ENCODE measurements around the gene C1orf210. TPM values are rescaled to one million over a fixed set of nuclear protein-coding genes. Genes with fewer than 3 reads are reported as not detected.

The C1orf210 gene
- total RNA-seq, 1 donor from 2014 or later, result not detected

DNA sequence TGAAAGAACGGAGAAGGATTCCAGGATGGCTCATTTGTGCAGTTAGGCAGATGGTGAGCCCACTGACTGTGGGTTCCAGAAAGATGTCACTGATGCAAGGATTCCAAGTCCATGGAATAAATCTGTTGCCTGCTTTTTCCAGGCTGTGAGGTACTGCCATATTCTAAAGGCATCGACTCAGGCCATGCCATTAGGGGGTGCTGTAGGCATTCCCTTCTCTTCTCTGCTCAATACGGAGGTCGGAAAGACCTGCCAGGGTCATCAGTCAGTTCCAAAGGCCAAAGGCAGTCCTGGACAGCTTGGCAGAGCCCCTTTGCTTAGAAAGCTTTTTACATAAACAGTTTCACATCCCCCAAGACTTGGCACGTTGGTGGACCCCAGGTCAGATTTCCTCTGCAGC, 47.3 kb downstream of the C1orf210 start:
- H3K4me3 ChIP-seq (ENCODE audit: low read length in 3 of 3), result no peak overlapping the region
- H3K9ac ChIP-seq (ENCODE audit: low read depth in 1 of 3, low read length in 3 of 3), result no peak overlapping the region
- H3K36me3 ChIP-seq (ENCODE audit: control insufficient read depth in 3 of 3, insufficient read depth in 3 of 3, low read length in 3 of 3), result no peaks in the 10 kb centered on the region
- H3K9me3 ChIP-seq (ENCODE audit: control insufficient read depth in 3 of 3, low read length in 3 of 3), result no peaks in the 10 kb centered on the region
- peaks cover 0 to 4% (median 0%) of the 10 kb centered on the region in 3 donors for H3K27me3 ChIP-seq (ENCODE audit: control insufficient read depth in 3 of 3, insufficient read depth in 3 of 3, low read length in 3 of 3)
- H3K27ac ChIP-seq (ENCODE audit: low read depth, low read length), result no peak overlapping the region
- peaks cover 0 to 7% (median under 1%) of the 10 kb centered on the region in 3 donors for H3K4me1 ChIP-seq (ENCODE audit: control insufficient read depth in 3 of 3, insufficient read depth in 3 of 3, low read length in 3 of 3)

DNA sequence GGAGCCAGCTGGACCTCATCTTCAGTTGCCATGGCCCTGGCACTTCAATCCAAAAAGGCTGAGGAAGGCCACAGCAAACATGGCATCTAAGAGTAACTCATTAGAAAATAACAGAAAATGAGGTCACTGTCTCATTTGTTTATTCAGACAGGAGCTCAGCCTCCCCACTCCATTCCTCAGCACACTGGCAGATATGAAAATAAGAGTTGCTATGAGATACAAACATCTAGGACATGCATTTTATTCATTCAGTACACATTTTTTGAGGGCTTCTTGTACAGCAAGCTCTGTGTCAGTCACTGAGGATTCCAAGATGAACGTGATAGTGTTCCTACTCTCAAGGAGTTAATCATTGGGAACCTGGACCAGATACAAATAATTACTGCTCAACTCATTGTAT, 48.3 kb downstream of the C1orf210 start:
- Histone ChIP-seq H3K36me3 (ENCODE audit: control insufficient read depth in 3 of 3, insufficient read depth in 3 of 3, low read length in 3 of 3) (no peaks in the 10 kb centered on the region), H3K27ac (ENCODE audit: low read depth, low read length) (no peak overlapping the region)

DNA sequence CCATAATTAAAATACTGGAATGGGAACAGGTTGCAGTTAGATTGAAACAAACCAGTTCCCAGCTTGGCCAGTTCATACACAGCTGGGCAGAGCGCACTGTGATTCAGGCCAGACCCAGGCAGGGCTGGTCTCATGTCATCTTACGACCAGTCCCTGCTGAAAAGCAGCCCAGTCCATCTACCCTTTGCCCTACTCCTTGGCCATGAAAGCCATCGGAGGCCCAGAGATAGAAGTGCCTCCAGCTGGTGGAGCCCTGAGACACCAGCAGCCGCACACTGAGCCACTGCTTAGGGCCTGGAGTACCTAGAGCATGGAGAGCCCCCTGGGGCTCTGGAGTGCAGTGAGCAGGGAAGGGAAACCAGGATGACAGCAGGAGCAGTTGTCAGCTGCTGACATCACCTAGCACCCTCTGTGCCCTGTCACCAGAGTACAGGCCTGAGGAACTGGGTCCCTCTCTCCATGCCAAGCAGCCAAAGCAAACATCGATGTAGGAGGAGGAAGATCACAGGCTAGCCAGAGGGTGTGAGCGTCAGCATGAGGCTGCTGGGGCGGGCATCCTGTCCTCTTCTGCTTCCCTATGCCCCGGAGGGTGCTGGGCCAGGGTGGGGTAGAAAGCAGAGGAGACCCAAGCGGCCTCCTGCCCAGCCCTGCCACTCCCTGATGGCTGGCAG, 49.8 kb downstream of the C1orf210 start:
- peaks cover 6 to 12% (median 7%) of the 10 kb centered on the region in 3 donors for H3K4me1 ChIP-seq (ENCODE audit: control insufficient read depth in 3 of 3, insufficient read depth in 3 of 3, low read length in 3 of 3)
- H3K36me3 ChIP-seq (ENCODE audit: control insufficient read depth in 3 of 3, insufficient read depth in 3 of 3, low read length in 3 of 3), result no peaks in the 10 kb centered on the region
- no peak overlapping the region for H3K4me3 ChIP-seq (ENCODE audit: low read length in 3 of 3)
- H3K9ac ChIP-seq (ENCODE audit: low read depth in 1 of 3, low read length in 3 of 3), result no peak overlapping the region
- H3K27me3 ChIP-seq (ENCODE audit: control insufficient read depth in 3 of 3, insufficient read depth in 3 of 3, low read length in 3 of 3), result peaks cover 0 to 4% (median 0%) of the 10 kb centered on the region in 3 donors
- no peaks in the 10 kb centered on the region for H3K9me3 ChIP-seq (ENCODE audit: control insufficient read depth in 3 of 3, low read length in 3 of 3)
- no peak overlapping the region for H3K27ac ChIP-seq (ENCODE audit: low read depth, low read length)

More for the DNA sequence above, 48.3 kb downstream of the C1orf210 start:
- no peak overlapping the region for H3K4me3 ChIP-seq (ENCODE audit: low read length in 3 of 3)
- H3K4me1 ChIP-seq (ENCODE audit: control insufficient read depth in 3 of 3, insufficient read depth in 3 of 3, low read length in 3 of 3), result peaks cover 6 to 13% (median 7%) of the 10 kb centered on the region in 3 donors
- peaks cover 0 to 4% (median 0%) of the 10 kb centered on the region in 3 donors for H3K27me3 ChIP-seq (ENCODE audit: control insufficient read depth in 3 of 3, insufficient read depth in 3 of 3, low read length in 3 of 3)
- no peaks in the 10 kb centered on the region for H3K9me3 ChIP-seq (ENCODE audit: control insufficient read depth in 3 of 3, low read length in 3 of 3)
- no peak overlapping the region for H3K9ac ChIP-seq (ENCODE audit: low read depth in 1 of 3, low read length in 3 of 3)

DNA sequence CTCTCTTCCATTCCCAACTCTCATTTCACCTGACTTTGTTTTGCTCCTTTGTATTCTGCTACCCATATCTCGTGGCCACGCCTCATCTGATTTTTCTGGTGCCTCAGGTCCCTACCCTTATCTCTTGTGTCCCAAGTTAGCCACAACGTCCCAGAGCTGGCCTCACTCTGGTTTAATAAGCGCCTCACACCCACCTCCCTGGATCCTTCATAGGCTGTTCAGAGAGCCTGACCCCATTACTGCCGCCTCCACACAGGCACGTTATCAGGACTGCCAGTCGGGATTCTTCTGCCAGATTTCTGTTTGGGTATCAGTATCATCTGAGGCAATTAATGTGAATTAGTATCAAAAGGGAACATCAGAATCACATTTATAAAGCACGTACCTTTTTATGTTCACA, 50.3 kb downstream of the C1orf210 start:
- Histone ChIP-seq H3K9me3 (ENCODE audit: control insufficient read depth in 3 of 3, low read length in 3 of 3) (no peaks in the 10 kb centered on the region), H3K27me3 (ENCODE audit: control insufficient read depth in 3 of 3, insufficient read depth in 3 of 3, low read length in 3 of 3) (peaks cover 0 to 4% (median 0%) of the 10 kb centered on the region in 3 donors), H3K9ac (ENCODE audit: low read depth in 1 of 3, low read length in 3 of 3) (no peak overlapping the region), H3K4me1 (ENCODE audit: control insufficient read depth in 3 of 3, insufficient read depth in 3 of 3, low read length in 3 of 3) (peaks cover 6 to 12% (median 7%) of the 10 kb centered on the region in 3 donors), H3K4me3 (ENCODE audit: low read length in 3 of 3) (no peak overlapping the region), H3K27ac (ENCODE audit: low read depth, low read length) (no peak overlapping the region), H3K36me3 (ENCODE audit: control insufficient read depth in 3 of 3, insufficient read depth in 3 of 3, low read length in 3 of 3) (no peaks in the 10 kb centered on the region)

DNA sequence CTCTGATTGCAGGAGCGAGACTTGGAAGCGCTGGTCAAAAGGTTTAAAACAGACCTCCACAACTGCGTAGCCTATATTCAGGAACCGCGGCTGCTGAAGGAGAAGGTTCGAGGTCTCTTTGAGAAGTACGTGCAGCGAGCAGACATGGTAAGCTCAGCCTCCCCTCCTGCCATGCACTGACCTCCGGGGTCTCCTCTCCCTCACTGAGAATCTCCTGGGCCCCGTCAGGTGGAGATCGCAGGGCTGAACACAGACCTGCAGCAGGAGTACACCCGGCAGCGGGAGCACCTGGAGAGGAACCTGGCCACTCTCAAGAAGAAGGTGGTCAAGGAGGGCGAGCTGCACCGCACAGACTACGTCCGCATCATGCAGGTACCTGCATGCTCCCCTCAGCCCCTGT, 51.1 kb downstream of the C1orf210 start:
- Histone ChIP-seq H3K4me1 (ENCODE audit: control insufficient read depth in 3 of 3, insufficient read depth in 3 of 3, low read length in 3 of 3) (peaks cover 6 to 12% (median 7%) of the 10 kb centered on the region in 3 donors), H3K27me3 (ENCODE audit: control insufficient read depth in 3 of 3, insufficient read depth in 3 of 3, low read length in 3 of 3) (peaks cover 0 to 4% (median 0%) of the 10 kb centered on the region in 3 donors), H3K9ac (ENCODE audit: low read depth in 1 of 3, low read length in 3 of 3) (no peak overlapping the region), H3K27ac (ENCODE audit: low read depth, low read length) (no peak overlapping the region), H3K4me3 (ENCODE audit: low read length in 3 of 3) (no peak overlapping the region), H3K36me3 (ENCODE audit: control insufficient read depth in 3 of 3, insufficient read depth in 3 of 3, low read length in 3 of 3) (no peaks in the 10 kb centered on the region), H3K9me3 (ENCODE audit: control insufficient read depth in 3 of 3, low read length in 3 of 3) (no peaks in the 10 kb centered on the region)

DNA sequence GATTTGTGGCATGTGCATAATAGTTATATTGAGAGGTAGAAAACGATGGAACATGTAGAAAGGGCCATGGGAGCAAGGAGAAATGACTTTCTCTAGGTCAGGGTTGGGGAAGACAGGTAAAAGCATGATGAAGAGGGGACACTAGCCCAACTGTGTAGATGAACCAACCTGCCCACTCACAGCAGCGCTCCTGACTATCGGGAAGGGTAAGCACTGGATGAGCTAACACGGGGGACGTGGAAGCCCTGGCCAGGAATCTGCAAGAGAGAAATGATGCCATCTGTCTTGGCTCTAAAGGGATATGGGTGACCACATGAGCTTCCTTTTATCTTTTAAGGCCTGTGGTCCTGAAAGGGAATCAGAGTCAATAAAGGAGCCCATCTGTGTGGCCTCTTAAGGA, 51.8 kb downstream of the C1orf210 start:
- Histone ChIP-seq H3K9me3 (ENCODE audit: control insufficient read depth in 3 of 3, low read length in 3 of 3) (no peaks in the 10 kb centered on the region), H3K27me3 (ENCODE audit: control insufficient read depth in 3 of 3, insufficient read depth in 3 of 3, low read length in 3 of 3) (peaks cover 0 to 4% (median 0%) of the 10 kb centered on the region in 3 donors), H3K9ac (ENCODE audit: low read depth in 1 of 3, low read length in 3 of 3) (no peak overlapping the region), H3K36me3 (ENCODE audit: control insufficient read depth in 3 of 3, insufficient read depth in 3 of 3, low read length in 3 of 3) (no peaks in the 10 kb centered on the region), H3K27ac (ENCODE audit: low read depth, low read length) (no peak overlapping the region), H3K4me1 (ENCODE audit: control insufficient read depth in 3 of 3, insufficient read depth in 3 of 3, low read length in 3 of 3) (peaks cover 6 to 11% (median 7%) of the 10 kb centered on the region in 3 donors), H3K4me3 (ENCODE audit: low read length in 3 of 3) (no peak overlapping the region)

DNA sequence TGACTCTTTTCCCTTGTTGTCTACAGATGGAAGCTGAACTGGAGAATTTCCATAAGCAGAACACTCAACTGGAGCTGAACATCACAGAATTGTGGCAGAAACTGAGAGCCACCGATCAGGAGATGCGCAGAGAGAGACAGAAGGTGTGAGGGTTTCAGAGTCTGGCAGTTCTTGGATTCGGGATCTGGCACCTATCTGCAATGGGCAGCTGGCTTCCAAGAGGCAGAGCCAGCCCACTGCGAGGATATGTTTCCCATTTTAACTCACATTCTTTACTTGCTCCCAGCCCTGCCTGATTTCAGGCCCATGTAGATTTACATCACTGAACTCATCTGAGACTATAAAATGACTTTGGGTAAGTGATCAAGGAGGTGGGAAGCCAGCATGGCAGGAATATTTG, 52.9 kb downstream of the C1orf210 start:
- H3K27me3 ChIP-seq (ENCODE audit: control insufficient read depth in 3 of 3, insufficient read depth in 3 of 3, low read length in 3 of 3), result peaks cover 0 to 4% (median 0%) of the 10 kb centered on the region in 3 donors
- no peak overlapping the region for H3K27ac ChIP-seq (ENCODE audit: low read depth, low read length)
- no peaks in the 10 kb centered on the region for H3K9me3 ChIP-seq (ENCODE audit: control insufficient read depth in 3 of 3, low read length in 3 of 3)
- no peak overlapping the region for H3K9ac ChIP-seq (ENCODE audit: low read depth in 1 of 3, low read length in 3 of 3)
- H3K4me1 ChIP-seq (ENCODE audit: control insufficient read depth in 3 of 3, insufficient read depth in 3 of 3, low read length in 3 of 3), result peaks cover 6 to 7% (median 7%) of the 10 kb centered on the region in 3 donors
- no peak overlapping the region for H3K4me3 ChIP-seq (ENCODE audit: low read length in 3 of 3)
- no peaks in the 10 kb centered on the region for H3K36me3 ChIP-seq (ENCODE audit: control insufficient read depth in 3 of 3, insufficient read depth in 3 of 3, low read length in 3 of 3)

DNA sequence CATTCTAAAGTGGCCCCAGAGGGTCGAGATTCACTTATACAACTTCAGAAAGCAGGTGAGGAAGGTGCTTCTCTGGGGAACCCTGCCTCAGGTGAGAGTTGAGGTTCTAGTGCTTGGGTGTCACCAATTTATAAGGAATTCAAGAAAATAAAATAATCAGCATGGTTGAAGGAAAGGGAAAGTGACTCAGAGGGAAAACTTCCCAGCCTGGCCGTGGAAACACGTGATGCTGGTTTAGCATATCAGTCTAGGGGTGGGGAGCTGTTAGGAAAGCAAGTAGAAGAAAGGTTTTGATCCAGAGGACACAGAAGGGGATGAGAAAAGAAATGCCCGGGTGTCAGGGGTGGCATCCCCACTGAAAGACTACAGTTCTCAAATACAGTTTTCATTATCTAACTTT, 53.3 kb downstream of the C1orf210 start:
- H3K9ac ChIP-seq (ENCODE audit: low read depth in 1 of 3, low read length in 3 of 3), result no peak overlapping the region
- no peak overlapping the region for H3K27ac ChIP-seq (ENCODE audit: low read depth, low read length)
- peaks cover 0 to 4% (median 0%) of the 10 kb centered on the region in 3 donors for H3K27me3 ChIP-seq (ENCODE audit: control insufficient read depth in 3 of 3, insufficient read depth in 3 of 3, low read length in 3 of 3)
- no peaks in the 10 kb centered on the region for H3K36me3 ChIP-seq (ENCODE audit: control insufficient read depth in 3 of 3, insufficient read depth in 3 of 3, low read length in 3 of 3)
- H3K4me3 ChIP-seq (ENCODE audit: low read length in 3 of 3), result no peak overlapping the region
- peaks cover 6 to 9% (median 8%) of the 10 kb centered on the region in 3 donors for H3K4me1 ChIP-seq (ENCODE audit: control insufficient read depth in 3 of 3, insufficient read depth in 3 of 3, low read length in 3 of 3)
- no peaks in the 10 kb centered on the region for H3K9me3 ChIP-seq (ENCODE audit: control insufficient read depth in 3 of 3, low read length in 3 of 3)

Other genes starting within 250 kb of the C1orf210 start
- 19.3 TPM for gene EBNA1BP2, start 113.3 kb downstream of the C1orf210 start, total RNA-seq
- gene CFAP57, start 113.3 kb downstream of the C1orf210 start, total RNA-seq, result 0.52 TPM
- 0.52 TPM for gene TMEM125, start 15.6 kb downstream of the C1orf210 start, total RNA-seq
- 49.6 TPM for gene TIE1, start 15.4 kb upstream of the C1orf210 start, total RNA-seq
- gene MPL, start 52.2 kb upstream of the C1orf210 start, total RNA-seq, result not detected
- 6.8 TPM for gene CDC20, start 73.4 kb upstream of the C1orf210 start, total RNA-seq
- 13.0 TPM for gene ELOVL1, start 82.4 kb upstream of the C1orf210 start, total RNA-seq
- 34.4 TPM for gene MED8, start 104.2 kb upstream of the C1orf210 start, total RNA-seq
- 21.4 TPM for gene SZT2, start 104.3 kb upstream of the C1orf210 start, total RNA-seq
- gene HYI, start 168.3 kb upstream of the C1orf210 start, total RNA-seq, result 33.4 TPM
- gene PTPRF, start 245.3 kb upstream of the C1orf210 start, total RNA-seq, result 10.4 TPM

Measured in skeletal muscle tissue (tissue), 4 donors.